IMR-90 (cell line): ENCODE data around the gene CTAGE9.

Experiments used
- BHLHE40 ChIP-seq: fragments of 150-350 bp; IDR thresholded peaks from 2 replicates; pipeline ENCODE4 v1.6.1; 2016; ENCODE audit warnings: mild to moderate bottlenecking, low read depth, low read length
- CEBPB ChIP-seq: IDR thresholded peaks from 2 replicates; pipeline ENCODE4 v1.6.1; 2012; ENCODE audit warnings: low read depth, low read length, improper control_type of control experiment
- CHD1 ChIP-seq: IDR thresholded peaks from 2 replicates; pipeline ENCODE4 v1.6.1; 2012; ENCODE audit warnings: low read depth, low read length, improper control_type of control experiment
- CTCF ChIP-seq: conservative IDR thresholded peaks from 2 replicates; pipeline ENCODE4 v1.5.1; 2012; ENCODE audit warnings: mild to moderate bottlenecking, low read depth, low read length, improper control_type of control experiment
- MAFK ChIP-seq: IDR thresholded peaks from 2 replicates; pipeline ENCODE4 v1.6.1; 2012; ENCODE audit warnings: low read depth, low read length, improper control_type of control experiment
- MAZ ChIP-seq: IDR thresholded peaks from 2 replicates; pipeline ENCODE4 v1.6.1; 2012; ENCODE audit warnings: low read depth, mild to moderate bottlenecking, low read length, improper control_type of control experiment, moderate library complexity, borderline replicate concordance
- MXI1 ChIP-seq: IDR thresholded peaks from 2 replicates; pipeline ENCODE4 v1.6.1; 2012; ENCODE audit warnings: low read depth, mild to moderate bottlenecking, low read length, moderate library complexity, borderline replicate concordance
- NFE2L2 ChIP-seq: fragments of 150-350 bp; IDR thresholded peaks from 2 replicates; pipeline ENCODE4 v1.6.1; 2016; ENCODE audit warnings: low read depth, mild to moderate bottlenecking, low read length
- POLR2A ChIP-seq: IDR thresholded peaks from 2 replicates; pipeline ENCODE4 v1.6.1; 2012; ENCODE audit warnings: mild to moderate bottlenecking, low read depth, low read length
- RAD21 ChIP-seq: IDR thresholded peaks from 2 replicates; pipeline ENCODE4 v1.6.1; 2012; ENCODE audit warnings: low read length, improper control_type of control experiment
- RCOR1 ChIP-seq: IDR thresholded peaks from 2 replicates; pipeline ENCODE4 v1.6.1; 2012; ENCODE audit warnings: mild to moderate bottlenecking, low read length, improper control_type of control experiment; ENCODE audit not compliant: insufficient replicate concordance
- RFX5 ChIP-seq: IDR thresholded peaks from 2 replicates; pipeline ENCODE4 v1.8.0; 2012; ENCODE audit warnings: low read depth, mild to moderate bottlenecking, low read length, moderate library complexity
- SMC3 ChIP-seq: fragments of 150-350 bp; IDR thresholded peaks from 2 replicates; pipeline ENCODE4 v1.6.1; 2016; ENCODE audit warnings: low read depth, mild to moderate bottlenecking, antibody characterized with exemption, low read length, moderate library complexity
- USF2 ChIP-seq: fragments of 150-350 bp; IDR thresholded peaks from 2 replicates; pipeline ENCODE4 v1.6.1; 2017; ENCODE audit warnings: mild to moderate bottlenecking, antibody characterized with exemption, low read length, low read depth

- TF ChIP-seq CTCF (no peak), RAD21 (no peak), CEBPB (no peak), POLR2A (no peak), SMC3 (no peak), MXI1 (no peak), USF2 (no peak), RFX5 (no peak), MAZ (no peak), MAFK (no peak), BHLHE40 (no peak), CHD1 (no peak), RCOR1 (no peak), NFE2L2 (no peak)
Measured at GRCh38 chr6:131683479-131683878, 27.3 kb downstream of the CTAGE9 start.
